Esophagus muscularis mucosa (tissue), 4 donors: ENCODE results near the gene UEVLD. TPM values are rescaled to one million over a fixed set of nuclear protein-coding genes. Genes with fewer than 3 reads are reported as not detected.

Experiments
- DNase-seq: peaks from one replicate; pipeline ENCODE4 v3.0.0-alpha.2; 2017; ENCODE audit errors: extremely low spot score
- H3K27ac ChIP-seq, 4 donors: fragments of 200-600 bp; sonication (generic); replicated peaks in 1 of 4; 1 replicate in 3 of 4; 2 replicates in 1 of 4; pipeline ENCODE4 v1.5.1; 2016 to 2019; ENCODE audit warnings: mild to moderate bottlenecking in 1 of 4
- H3K27me3 ChIP-seq, 4 donors: fragments of 200-600 bp; sonication (generic); one replicate each; pipeline versions ENCODE4 v1.5.1 to v1.6.0; 2016 to 2019
- H3K36me3 ChIP-seq, 4 donors: fragments of 200-600 bp; sonication (generic); one replicate each; pipeline ENCODE4 v1.5.1; 2016 to 2019
- H3K4me1 ChIP-seq, 4 donors: fragments of 200-600 bp; sonication (generic); one replicate each; pipeline ENCODE4 v1.5.1; 2016 to 2019
- H3K4me3 ChIP-seq, 4 donors: fragments of 200-600 bp; sonication (generic); 1 replicate in 2 of 4; 2 replicates in 2 of 4; pipeline ENCODE4 v1.5.1; 2016 to 2019; ENCODE audit warnings: mild to moderate bottlenecking in 4 of 4, moderate library complexity in 1 of 4
- H3K9me3 ChIP-seq, 4 donors: fragments of 200-600 bp; sonication (generic); 1 replicate in 3 of 4; 2 replicates in 1 of 4; pipeline ENCODE4 v1.5.1; 2016 to 2019
- CTCF ChIP-seq, 3 experiments: fragments of 200-600 bp in 2 of 3; fragments of 450-650 bp in 1 of 3; sonication (generic) in 2 of 3; IDR thresholded peaks; one replicate each; pipeline ENCODE4 v1.5.1; 2017 to 2019; ENCODE audit warnings: antibody characterized with exemption in 3 of 3, mild to moderate bottlenecking in 2 of 3, moderate library complexity in 1 of 3
- EP300 ChIP-seq: sonication (generic); formaldehyde crosslinking; IDR thresholded peaks from one replicate; pipeline ENCODE4 v1.6.1; 2017; ENCODE audit warnings: antibody characterized with exemption
- POLR2A ChIP-seq: fragments of 450-650 bp; IDR thresholded peaks from one replicate; pipeline ENCODE4 v1.6.1; 2017; ENCODE audit warnings: antibody characterized with exemption, moderate library complexity, mild to moderate bottlenecking, low read depth
- POLR2AphosphoS5 ChIP-seq, 2 donors: sonication (generic); formaldehyde crosslinking; IDR thresholded peaks; one replicate each; pipeline ENCODE4 v1.6.1; 2017; ENCODE audit warnings: antibody characterized with exemption in 2 of 2
- WGBS: methylation state at CpG from one replicate; pipeline ENCODE4 v1.1.5; 2018; 5-methylcytosine and 5-hydroxymethylcytosine counted together
- intact Hi-C: fragments of 100-400 bp; cut with DNase I; formaldehyde crosslinking; loops from one replicate; pipeline ENCODE4 v1.15.1; 2023
- total RNA-seq, 4 donors: library from RNA; depleted of rRNA; stranded (reverse); fragments of >200 nt; gene quantifications; one replicate each; pipeline versions ENCODE4 v1.1.0 to v1.2.1, GENCODE V29; 2016

Gene UEVLD
- total RNA-seq = 10 to 100 TPM; 28.7 to 39.1 (median 29.6) TPM

DNA sequence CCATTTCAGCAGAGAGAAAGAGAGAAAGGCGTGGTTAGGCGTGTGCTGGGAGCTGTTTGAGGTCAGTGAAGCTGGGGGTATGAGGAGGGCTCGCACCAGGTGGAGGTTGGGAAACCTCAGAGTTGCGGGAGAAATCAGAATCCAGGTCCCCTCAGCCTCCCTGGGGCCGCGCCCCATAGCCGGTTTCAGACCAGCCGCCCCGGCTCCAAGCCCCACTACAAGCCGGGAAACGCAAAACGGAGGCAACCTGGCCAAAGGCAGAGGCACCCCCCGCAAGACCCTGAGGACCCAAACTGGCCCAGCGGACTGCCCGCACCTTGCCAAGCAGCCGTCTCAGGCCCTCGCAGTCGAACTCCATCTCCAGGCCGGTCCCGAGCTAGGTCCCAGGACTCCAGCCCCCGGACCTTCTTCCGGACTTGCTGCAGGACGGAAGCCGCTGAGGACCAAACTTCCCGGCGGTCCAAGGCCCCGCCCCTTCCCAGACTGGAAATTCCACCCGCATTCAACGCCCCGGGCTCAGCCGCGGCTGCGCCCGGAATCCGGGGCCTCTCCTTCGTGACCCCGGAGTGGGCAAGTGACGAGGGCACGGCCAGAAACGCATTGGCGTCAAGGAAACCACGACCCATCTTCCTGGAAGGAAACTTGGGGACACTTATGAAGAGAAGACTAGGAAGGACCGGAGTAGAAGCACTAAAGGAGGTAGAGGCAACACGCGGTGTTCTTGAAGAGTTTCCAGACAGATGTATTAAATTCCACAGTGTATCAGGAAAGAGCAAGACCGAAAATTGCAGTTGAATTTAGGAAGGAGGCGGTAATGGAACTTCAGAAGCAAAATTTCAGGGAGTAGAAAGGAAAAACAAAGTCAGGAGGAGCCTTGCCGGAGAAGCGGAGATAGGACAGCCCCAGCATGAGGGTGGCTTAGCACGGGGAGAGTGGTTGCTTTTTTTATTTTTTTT lies at the start of gene UEVLD:
TSS of gene UEVLD (minus strand) at position 438 of the 956 bp plus-strand sequence. CDS start at position 358, 80 bp downstream.
- Histone ChIP-seq H3K4me1 (peaks cover 28 to 47% (median 42%) of the 10 kb centered on the region in 4 donors), H3K36me3 (no peaks in the 10 kb centered on the region), H3K9me3 (no peaks in the 10 kb centered on the region), H3K4me3 (peak within 1 kb of the TSS; percentile 67 to 97 (median 86)), H3K27me3 (no peaks in the 10 kb centered on the region), H3K27ac (peak within 1 kb of the TSS; percentile 78 to 91 (median 88))
- peak; percentile 96 for DNase-seq
- WGBS = under 1% methylated on average over 45 of the region's 50 CpGs
- TF ChIP-seq CTCF (IDR thresholded peaks at IDR 0.05) = no peak
- peak; percentile 75 for TF ChIP-seq EP300
- TF ChIP-seq POLR2AphosphoS5 (IDR thresholded peaks at IDR 0.05) = peak; percentile 92 to 94
- peak; percentile 62 for TF ChIP-seq POLR2A
- intact Hi-C loops = loop anchor here (5.0 kb wide), 1 partner anchor 134 kb away; no protein-coding TSS in a partner anchor

DNA sequence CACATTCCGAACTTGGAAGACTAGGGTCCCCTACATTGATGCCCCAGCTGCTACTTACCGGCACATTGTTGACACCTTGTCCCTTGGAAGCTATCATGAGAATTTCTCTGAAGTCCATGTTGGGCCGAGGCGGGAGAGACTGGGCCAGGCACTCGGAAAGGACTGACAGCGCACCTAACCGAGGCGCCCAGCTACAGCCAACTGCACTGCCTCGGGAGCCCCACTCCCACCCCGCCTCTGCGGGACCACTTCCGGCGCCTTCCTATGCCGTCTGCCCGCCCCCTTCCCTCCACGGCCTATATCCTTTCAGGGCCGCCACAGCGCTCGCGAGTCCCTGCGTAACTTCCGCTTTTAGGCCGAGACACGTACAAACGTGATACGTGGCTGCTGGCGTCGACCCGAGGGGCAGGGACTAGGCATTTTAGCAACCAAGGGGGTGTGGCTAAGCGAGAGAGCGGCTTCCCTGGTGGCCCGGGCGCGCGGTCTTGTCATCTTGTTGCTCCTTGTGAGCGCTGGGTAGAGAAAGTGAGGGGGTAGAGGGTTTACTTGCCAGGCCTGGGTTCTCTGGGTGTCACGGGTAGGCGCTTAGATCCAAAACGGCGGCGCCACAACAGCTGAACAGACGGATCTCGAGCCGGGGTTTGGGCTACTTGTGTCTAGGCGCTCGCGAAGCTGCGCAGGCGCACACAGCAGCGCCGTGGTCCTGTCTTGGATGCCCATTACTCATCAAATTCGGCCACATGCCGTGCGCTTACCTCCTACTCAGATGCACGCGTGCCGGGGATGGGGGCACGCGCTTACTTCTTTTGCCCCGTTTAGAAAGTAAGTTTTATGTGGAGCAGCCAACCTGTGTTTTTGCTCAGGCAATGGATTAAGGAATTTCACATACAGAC lies 45.9 kb upstream of the UEVLD start, which contains the start of gene SPTY2D1:
TSS of gene SPTY2D1 (minus strand) at position 203 of the 893 bp plus-strand sequence. CDS start at position 118, 85 bp downstream.
- TF ChIP-seq CTCF (IDR thresholded peaks at IDR 0.05) (peak in 2 of 3 experiments; percentile 10 to 13), EP300 (no peak), POLR2AphosphoS5 (IDR thresholded peaks at IDR 0.05) (peak; percentile 97), POLR2A (peak; percentile 82)
- peak; percentile 100 for DNase-seq
- intact Hi-C loops = loop anchor here (5.0 to 10.0 kb wide), 4 partner anchors 42 to 312 kb away; partner anchors contain the start of genes GTF2H1, HPS5 and TMEM86A
- Histone ChIP-seq H3K36me3 (no peaks in the 10 kb centered on the region), H3K27ac (peak within 1 kb of the TSS; percentile 90 to 95 (median 93)), H3K9me3 (no peaks in the 10 kb centered on the region), H3K27me3 (no peaks in the 10 kb centered on the region), H3K4me1 (peaks cover 10 to 44% (median 35%) of the 10 kb centered on the region in 4 donors), H3K4me3 (peak within 1 kb of the TSS; percentile 76 to 91 (median 84))
- under 1% methylated on average over 21 of the region's 60 CpGs for WGBS

DNA sequence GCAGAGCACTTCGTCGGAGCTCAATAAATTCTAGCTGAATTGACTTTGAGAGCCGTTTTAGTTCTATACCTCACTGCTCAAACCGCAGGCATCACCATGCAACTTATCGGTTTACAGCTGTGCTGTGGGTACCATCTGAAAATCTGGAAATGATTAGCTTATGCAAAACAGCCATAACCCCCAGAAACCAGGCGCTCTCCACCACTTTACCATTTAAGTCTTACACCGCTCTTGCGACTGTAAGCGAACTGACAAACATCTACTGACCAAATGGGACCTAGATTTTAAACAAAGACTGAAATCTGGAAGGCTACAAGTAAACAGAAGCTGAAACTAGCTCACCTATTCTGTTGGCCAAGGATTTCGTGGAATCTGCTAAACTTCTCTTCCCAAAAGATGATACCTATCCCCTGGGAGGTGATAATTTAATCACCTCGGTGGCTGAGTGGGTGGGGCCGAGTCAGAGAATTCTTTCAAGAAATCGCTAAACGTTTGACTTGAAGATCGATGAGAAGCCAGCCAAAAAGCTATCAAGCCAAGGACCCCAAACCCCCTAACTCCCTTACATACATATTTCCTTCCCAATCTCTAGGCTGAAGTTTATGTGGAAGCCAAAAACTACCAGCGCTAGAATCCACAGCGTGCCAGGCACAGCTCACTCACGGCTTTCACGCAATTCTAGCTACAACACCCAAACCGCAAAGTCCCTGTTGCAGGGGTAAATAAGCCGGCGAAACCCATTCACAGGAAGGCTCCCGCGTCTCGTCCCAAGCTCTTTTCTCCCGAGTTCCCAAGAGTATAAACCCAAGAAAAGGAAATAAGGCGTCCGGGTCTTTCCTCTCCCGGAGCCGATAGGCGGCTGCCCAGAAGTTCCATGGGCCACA lies 45.0 kb upstream of the UEVLD start:
- Histone ChIP-seq H3K4me3 (peak overlapping the region; percentile 76 to 91 (median 84)), H3K4me1 (peaks cover 10 to 51% (median 43%) of the 10 kb centered on the region in 4 donors), H3K36me3 (no peaks in the 10 kb centered on the region), H3K9me3 (no peaks in the 10 kb centered on the region), H3K27ac (peak overlapping the region; percentile 90 to 95 (median 93)), H3K27me3 (no peaks in the 10 kb centered on the region)
- no peak for DNase-seq
- intact Hi-C loops = loop anchor here (5.0 to 10.0 kb wide), 2 partner anchors 99 to 311 kb away; partner anchors contain the start of genes GTF2H1 and HPS5
- TF ChIP-seq CTCF (IDR thresholded peaks at IDR 0.05) (no peak), EP300 (no peak), POLR2AphosphoS5 (IDR thresholded peaks at IDR 0.05) (no peak), POLR2A (no peak)
- WGBS = 10% methylated on average over 26 of the region's 31 CpGs
